ENCODE results near the gene CMTM1.
"Not testable (repeated sequence)": the region's sequence is repeated elsewhere in the genome, so short reads cannot be mapped to it uniquely, and the experiment has no call there.

- TF ChIP-seq, protein P1, sequence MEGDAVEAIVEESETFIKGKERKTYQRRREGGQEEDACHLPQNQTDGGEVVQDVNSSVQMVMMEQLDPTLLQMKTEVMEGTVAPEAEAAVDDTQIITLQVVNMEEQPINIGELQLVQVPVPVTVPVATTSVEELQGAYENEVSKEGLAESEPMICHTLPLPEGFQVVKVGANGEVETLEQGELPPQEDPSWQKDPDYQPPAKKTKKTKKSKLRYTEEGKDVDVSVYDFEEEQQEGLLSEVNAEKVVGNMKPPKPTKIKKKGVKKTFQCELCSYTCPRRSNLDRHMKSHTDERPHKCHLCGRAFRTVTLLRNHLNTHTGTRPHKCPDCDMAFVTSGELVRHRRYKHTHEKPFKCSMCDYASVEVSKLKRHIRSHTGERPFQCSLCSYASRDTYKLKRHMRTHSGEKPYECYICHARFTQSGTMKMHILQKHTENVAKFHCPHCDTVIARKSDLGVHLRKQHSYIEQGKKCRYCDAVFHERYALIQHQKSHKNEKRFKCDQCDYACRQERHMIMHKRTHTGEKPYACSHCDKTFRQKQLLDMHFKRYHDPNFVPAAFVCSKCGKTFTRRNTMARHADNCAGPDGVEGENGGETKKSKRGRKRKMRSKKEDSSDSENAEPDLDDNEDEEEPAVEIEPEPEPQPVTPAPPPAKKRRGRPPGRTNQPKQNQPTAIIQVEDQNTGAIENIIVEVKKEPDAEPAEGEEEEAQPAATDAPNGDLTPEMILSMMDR (IDR thresholded peaks at IDR 0.05): not testable (repeated sequence)
- not testable (repeated sequence) for TF ChIP-seq POLR2AphosphoS5 (IDR thresholded peaks at IDR 0.05)
Observed at GRCh38 chr16:66596559-66596958, 30.3 kb downstream of the CMTM1 start.

All from sigmoid colon (tissue), 4 donors.